SK-N-SH (cell line): ENCODE results near the gene DNAH11. TPM values are rescaled to one million over a fixed set of nuclear protein-coding genes. Genes with fewer than 3 reads are reported as not detected.
"Not testable (repeated sequence)": the region's sequence is repeated elsewhere in the genome, so short reads cannot be mapped to it uniquely, and the experiment has no call there.

Experiments used
- CTCF ChIA-PET: fragments of 300-600, 350-600 bp; formaldehyde crosslinking; extraction: SDS; loops from one replicate; lab custom pipeline; 2021; lab: Yijun Ruan, JAX
- POLR2A ChIA-PET: fragments of 350-600 bp; sonication (Branson Sonifier 250); formaldehyde crosslinking; extraction: SDS; loops from one replicate; lab custom pipeline; 2020; ENCODE audit warnings: antibody characterized with exemption, inconsistent platforms; lab: Yijun Ruan, JAX
- DNase-seq: peaks from one replicate; pipeline ENCODE4 v3.0.0; 2012
- H2AFZ ChIP-seq: fragments of 200-600 bp; sonication (generic); 2 replicates; pipeline ENCODE4 v1.8.1; 2016; ENCODE audit warnings: antibody characterized with exemption, mild to moderate bottlenecking, low read depth
- H3F3A ChIP-seq: fragments of 200-600 bp; sonication (generic); replicated peaks from 2 replicates; pipeline ENCODE3; 2016; ENCODE audit warnings: antibody characterized with exemption, mild to moderate bottlenecking; ENCODE audit not compliant: insufficient read depth
- H3K27ac ChIP-seq, 2 experiments: fragments of 200-500 bp in 1 of 2; fragments of 200-600 bp in 1 of 2; sonication (Bioruptor generic) in 1 of 2; sonication (generic), shearing (Covaris generic) in 1 of 2; 2 replicates each; pipeline versions ENCODE4 v1.5.1 to v1.6.1; 2014 to 2016; ENCODE audit warnings: low read depth in 2 of 2, inconsistent platforms in 1 of 2, low read length in 1 of 2, mild to moderate bottlenecking in 1 of 2, mixed read lengths in 1 of 2
- H3K27me3 ChIP-seq: fragments of 200-600 bp; sonication (generic), shearing (Covaris generic); 2 replicates; pipeline ENCODE4 v1.6.1; 2016; ENCODE audit warnings: mixed run types; ENCODE audit not compliant: insufficient read depth
- H3K36me3 ChIP-seq, 2 experiments: fragments of 200-500 bp in 1 of 2; fragments of 200-600 bp in 1 of 2; sonication (Bioruptor generic) in 1 of 2; sonication (generic) in 1 of 2; replicated peaks in 1 of 2; 2 replicates each; pipeline versions ENCODE3 to v1.5.1; 2014 to 2016; ENCODE audit warnings: low read length in 1 of 2, mild to moderate bottlenecking in 1 of 2; ENCODE audit not compliant: insufficient read depth in 2 of 2, control insufficient read depth in 1 of 2
- H3K4me1 ChIP-seq, 2 experiments: fragments of 200-500 bp in 1 of 2; fragments of 200-600 bp in 1 of 2; sonication (Bioruptor generic) in 1 of 2; sonication (generic), shearing (Covaris generic) in 1 of 2; 2 replicates each; pipeline versions ENCODE4 v1.5.1 to v1.6.1; 2014 to 2016; ENCODE audit warnings: low read depth in 1 of 2, low read length in 1 of 2, mixed run types in 1 of 2; ENCODE audit not compliant: insufficient read depth in 2 of 2, control insufficient read depth in 1 of 2
- H3K4me2 ChIP-seq: fragments of 200-600 bp; sonication (generic), shearing (Covaris generic); 2 replicates; pipeline ENCODE4 v1.6.1; 2017; ENCODE audit warnings: mixed run types
- H3K4me3 ChIP-seq, 2 experiments: fragments of 200-500 bp in 1 of 2; fragments of 200-600 bp in 1 of 2; sonication (Bioruptor generic) in 1 of 2; sonication (generic), shearing (Covaris generic) in 1 of 2; 2 replicates each; pipeline versions ENCODE4 v1.5.1 to v1.8.1; 2014 to 2016; ENCODE audit warnings: low read depth in 2 of 2, inconsistent platforms in 1 of 2, low read length in 1 of 2, mild to moderate bottlenecking in 1 of 2, mixed read lengths in 1 of 2, moderate library complexity in 1 of 2
- H3K79me2 ChIP-seq: fragments of 200-600 bp; sonication (generic); 2 replicates; pipeline ENCODE4 v1.8.1; 2017; ENCODE audit warnings: mild to moderate bottlenecking; ENCODE audit not compliant: insufficient read depth
- H3K9ac ChIP-seq: fragments of 200-600 bp; sonication (generic); 2 replicates; pipeline ENCODE4 v1.6.1; 2017; ENCODE audit warnings: mixed run types
- H3K9me2 ChIP-seq: fragments of 200-600 bp; sonication (generic); 2 replicates; pipeline ENCODE4 v1.6.1; 2017; ENCODE audit warnings: mixed run types
- H3K9me3 ChIP-seq: fragments of 200-600 bp; sonication (generic); 2 replicates; pipeline ENCODE4 v1.6.1; 2017; ENCODE audit warnings: mixed run types, mild to moderate bottlenecking, moderate library complexity
- H4K20me1 ChIP-seq: fragments of 200-600 bp; sonication (generic); 2 replicates; pipeline ENCODE4 v1.6.1; 2017; ENCODE audit warnings: mild to moderate bottlenecking, mixed run types; ENCODE audit not compliant: insufficient read depth
- ELF1 ChIP-seq: IDR thresholded peaks from 2 replicates; pipeline ENCODE4 v1.4.0; 2012
- EP300 ChIP-seq, 2 experiments: IDR thresholded peaks; 2 replicates each; pipeline versions ENCODE4 v1.4.0 to v1.6.1; 2012; ENCODE audit warnings: borderline replicate concordance in 1 of 2, low read depth in 1 of 2, low read length in 1 of 2
- EZH2phosphoT487 ChIP-seq: fragments of 200-600 bp; sonication (generic); IDR thresholded peaks from 2 replicates; pipeline ENCODE4 v1.6.1; 2017; ENCODE audit warnings: low read depth, mixed run types, mild to moderate bottlenecking, antibody characterized with exemption, moderate library complexity, borderline replicate concordance
- FOXJ3 ChIP-seq: sonication (generic); formaldehyde crosslinking; IDR thresholded peaks from 2 replicates; pipeline ENCODE4 v1.5.1; 2020; ENCODE audit warnings: mild to moderate bottlenecking, missing genetic modification reagents
- FOXM1 ChIP-seq: IDR thresholded peaks from 2 replicates; pipeline ENCODE4 v1.4.0; 2012; ENCODE audit warnings: low read depth, mild to moderate bottlenecking
- GABPA ChIP-seq: IDR thresholded peaks from 2 replicates; pipeline ENCODE4 v1.4.0; 2012; ENCODE audit warnings: low read depth, mild to moderate bottlenecking
- MEF2A ChIP-seq: IDR thresholded peaks from 2 replicates; pipeline ENCODE4 v1.4.0; 2012; ENCODE audit warnings: low read depth, borderline replicate concordance
- NFIC ChIP-seq: IDR thresholded peaks from 2 replicates; pipeline ENCODE4 v1.4.0; 2012; ENCODE audit warnings: borderline replicate concordance
- NRF1 ChIP-seq: IDR thresholded peaks from 2 replicates; pipeline ENCODE4 v1.6.1; 2012; ENCODE audit warnings: low read depth, mild to moderate bottlenecking, low read length
- RAD21 ChIP-seq: IDR thresholded peaks from 2 replicates; pipeline ENCODE4 v1.6.1; 2012; ENCODE audit warnings: mild to moderate bottlenecking, low read length
- RXRA ChIP-seq: IDR thresholded peaks from 2 replicates; pipeline ENCODE4 v1.4.0; 2012; ENCODE audit warnings: low read depth, mild to moderate bottlenecking, borderline replicate concordance
- TAF1 ChIP-seq: IDR thresholded peaks from 2 replicates; pipeline ENCODE4 v1.6.1; 2012; ENCODE audit warnings: low read depth, mild to moderate bottlenecking, low read length, moderate library complexity, borderline replicate concordance
- TCF12 ChIP-seq: IDR thresholded peaks from 2 replicates; pipeline ENCODE4 v1.4.0; 2012
- TEAD4 ChIP-seq: IDR thresholded peaks from 2 replicates; pipeline ENCODE4 v1.4.0; 2012; ENCODE audit warnings: mild to moderate bottlenecking, borderline replicate concordance; ENCODE audit not compliant: insufficient read depth
- YY1 ChIP-seq: IDR thresholded peaks from 2 replicates; pipeline ENCODE4 v1.4.0; 2012; ENCODE audit warnings: low read depth, mild to moderate bottlenecking
- WGBS: methylation state at CpG from one replicate; pipeline ENCODE4 v1.1.6; 2017; ENCODE audit warnings: low lambda C conversion rate; 5-methylcytosine and 5-hydroxymethylcytosine counted together
- polyA plus RNA-seq, 3 experiments: library from polyadenylated mRNA; depleted of rRNA; stranded (reverse); fragments of >200 nt; gene quantifications; 2 replicates each; pipeline ENCODE4 v1.2.3, GENCODE V29; 2012
- TF ChIP-seq, protein P1 (sequence below): IDR thresholded peaks from 2 replicates; pipeline ENCODE4; 2012
- TF ChIP-seq, protein P2 (sequence below): fragments of 200-600 bp; sonication (generic); IDR thresholded peaks from 2 replicates; pipeline ENCODE4 v1.6.1; 2017; ENCODE audit warnings: antibody characterized with exemption, mild to moderate bottlenecking, moderate library complexity
- TF ChIP-seq, protein P3 (sequence below): IDR thresholded peaks from 2 replicates; pipeline ENCODE4 v1.4.0; 2012; ENCODE audit warnings: low read depth, borderline replicate concordance
- TF ChIP-seq, protein P4 (sequence below): fragments of 150-350 bp; IDR thresholded peaks from 2 replicates; pipeline ENCODE4 v1.6.1; 2017; ENCODE audit warnings: antibody characterized with exemption, low read length, low read depth, borderline replicate concordance

The DNAH11 gene
- polyA plus RNA-seq, 1 of the 3 experiments (the other 2 are of a cell fraction) = 0.77 TPM

DNA sequence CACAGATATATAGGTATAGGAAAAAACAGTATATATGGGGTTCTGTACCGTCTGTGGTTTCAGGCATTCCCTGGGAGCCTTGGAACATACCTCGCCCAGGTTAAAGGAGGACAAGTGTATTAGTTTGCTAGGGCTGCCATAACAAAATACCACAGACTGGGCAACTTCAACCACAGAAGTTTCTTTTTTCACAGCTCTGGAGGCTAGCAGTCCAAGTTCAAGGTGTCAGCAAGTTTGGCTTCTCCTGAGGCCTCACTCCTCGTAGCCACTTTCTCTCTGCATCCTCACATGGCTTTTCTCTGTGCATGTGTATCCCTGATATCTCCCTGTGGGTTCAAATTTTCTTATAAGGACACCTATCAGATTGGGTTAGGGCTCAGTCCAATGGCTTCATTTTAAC is 189.1 kb downstream of the DNAH11 start:
- Histone ChIP-seq H3K79me2 (no peaks in the 10 kb centered on the region), H3K9ac (no peak overlapping the region), H3K27ac (no peak overlapping the region), H3K9me2 (no peaks in the 10 kb centered on the region)
- POLR2A ChIA-PET = no interaction called here
- no peak for TF ChIP-seq RAD21
- TF ChIP-seq, protein P1, sequence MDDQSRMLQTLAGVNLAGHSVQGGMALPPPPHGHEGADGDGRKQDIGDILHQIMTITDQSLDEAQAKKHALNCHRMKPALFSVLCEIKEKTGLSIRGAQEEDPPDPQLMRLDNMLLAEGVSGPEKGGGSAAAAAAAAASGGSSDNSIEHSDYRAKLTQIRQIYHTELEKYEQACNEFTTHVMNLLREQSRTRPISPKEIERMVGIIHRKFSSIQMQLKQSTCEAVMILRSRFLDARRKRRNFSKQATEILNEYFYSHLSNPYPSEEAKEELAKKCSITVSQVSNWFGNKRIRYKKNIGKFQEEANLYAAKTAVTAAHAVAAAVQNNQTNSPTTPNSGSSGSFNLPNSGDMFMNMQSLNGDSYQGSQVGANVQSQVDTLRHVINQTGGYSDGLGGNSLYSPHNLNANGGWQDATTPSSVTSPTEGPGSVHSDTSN = no peak
- no peak for TF ChIP-seq EP300 (IDR thresholded peaks at IDR 0.05; ENCODE audit: borderline replicate concordance in 1 of 2, low read depth in 1 of 2, low read length in 1 of 2)
- no peak for TF ChIP-seq FOXM1
- TF ChIP-seq, protein P2, sequence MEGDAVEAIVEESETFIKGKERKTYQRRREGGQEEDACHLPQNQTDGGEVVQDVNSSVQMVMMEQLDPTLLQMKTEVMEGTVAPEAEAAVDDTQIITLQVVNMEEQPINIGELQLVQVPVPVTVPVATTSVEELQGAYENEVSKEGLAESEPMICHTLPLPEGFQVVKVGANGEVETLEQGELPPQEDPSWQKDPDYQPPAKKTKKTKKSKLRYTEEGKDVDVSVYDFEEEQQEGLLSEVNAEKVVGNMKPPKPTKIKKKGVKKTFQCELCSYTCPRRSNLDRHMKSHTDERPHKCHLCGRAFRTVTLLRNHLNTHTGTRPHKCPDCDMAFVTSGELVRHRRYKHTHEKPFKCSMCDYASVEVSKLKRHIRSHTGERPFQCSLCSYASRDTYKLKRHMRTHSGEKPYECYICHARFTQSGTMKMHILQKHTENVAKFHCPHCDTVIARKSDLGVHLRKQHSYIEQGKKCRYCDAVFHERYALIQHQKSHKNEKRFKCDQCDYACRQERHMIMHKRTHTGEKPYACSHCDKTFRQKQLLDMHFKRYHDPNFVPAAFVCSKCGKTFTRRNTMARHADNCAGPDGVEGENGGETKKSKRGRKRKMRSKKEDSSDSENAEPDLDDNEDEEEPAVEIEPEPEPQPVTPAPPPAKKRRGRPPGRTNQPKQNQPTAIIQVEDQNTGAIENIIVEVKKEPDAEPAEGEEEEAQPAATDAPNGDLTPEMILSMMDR = no peak
- TF ChIP-seq, protein P3, sequence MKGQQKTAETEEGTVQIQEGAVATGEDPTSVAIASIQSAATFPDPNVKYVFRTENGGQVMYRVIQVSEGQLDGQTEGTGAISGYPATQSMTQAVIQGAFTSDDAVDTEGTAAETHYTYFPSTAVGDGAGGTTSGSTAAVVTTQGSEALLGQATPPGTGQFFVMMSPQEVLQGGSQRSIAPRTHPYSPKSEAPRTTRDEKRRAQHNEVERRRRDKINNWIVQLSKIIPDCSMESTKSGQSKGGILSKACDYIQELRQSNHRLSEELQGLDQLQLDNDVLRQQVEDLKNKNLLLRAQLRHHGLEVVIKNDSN = no peak
- TF ChIP-seq TEAD4 = no peak
- no peak for TF ChIP-seq TAF1
- no peak for TF ChIP-seq FOXJ3 (CRISPR knock-in tag)
- no peak for TF ChIP-seq TCF12
- TF ChIP-seq EZH2phosphoT487 = no peak
- TF ChIP-seq YY1 = no peak
- no peak for TF ChIP-seq RXRA
- TF ChIP-seq GABPA = no peak
- TF ChIP-seq, protein P4, sequence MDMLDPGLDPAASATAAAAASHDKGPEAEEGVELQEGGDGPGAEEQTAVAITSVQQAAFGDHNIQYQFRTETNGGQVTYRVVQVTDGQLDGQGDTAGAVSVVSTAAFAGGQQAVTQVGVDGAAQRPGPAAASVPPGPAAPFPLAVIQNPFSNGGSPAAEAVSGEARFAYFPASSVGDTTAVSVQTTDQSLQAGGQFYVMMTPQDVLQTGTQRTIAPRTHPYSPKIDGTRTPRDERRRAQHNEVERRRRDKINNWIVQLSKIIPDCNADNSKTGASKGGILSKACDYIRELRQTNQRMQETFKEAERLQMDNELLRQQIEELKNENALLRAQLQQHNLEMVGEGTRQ = no peak
- TF ChIP-seq ELF1 = no peak
- no peak for TF ChIP-seq MEF2A
- TF ChIP-seq NFIC = no peak
- no peak for TF ChIP-seq NRF1
- TF ChIP-seq, all 33 proteins: peak for 0
- no peaks in the 10 kb centered on the region for H3K36me3 ChIP-seq
- no peaks in the 10 kb centered on the region for H3K9me3 ChIP-seq
- no peak overlapping the region for H3K4me2 ChIP-seq
- 1% methylated on average over 3 of the region's 3 CpGs for WGBS
- H3K27me3 ChIP-seq = peaks cover 4% of the 10 kb centered on the region; the same call in 1 of the 2 replicates
- no peak for DNase-seq
- CTCF ChIA-PET = no interaction called here
- no peaks in the 10 kb centered on the region for H4K20me1 ChIP-seq
- no peaks in the 10 kb centered on the region for H3F3A ChIP-seq
- H2AFZ ChIP-seq = no peak overlapping the region
- H3K4me1 ChIP-seq = no peaks in the 10 kb centered on the region
- H3K4me3 ChIP-seq = no peak overlapping the region

DNA sequence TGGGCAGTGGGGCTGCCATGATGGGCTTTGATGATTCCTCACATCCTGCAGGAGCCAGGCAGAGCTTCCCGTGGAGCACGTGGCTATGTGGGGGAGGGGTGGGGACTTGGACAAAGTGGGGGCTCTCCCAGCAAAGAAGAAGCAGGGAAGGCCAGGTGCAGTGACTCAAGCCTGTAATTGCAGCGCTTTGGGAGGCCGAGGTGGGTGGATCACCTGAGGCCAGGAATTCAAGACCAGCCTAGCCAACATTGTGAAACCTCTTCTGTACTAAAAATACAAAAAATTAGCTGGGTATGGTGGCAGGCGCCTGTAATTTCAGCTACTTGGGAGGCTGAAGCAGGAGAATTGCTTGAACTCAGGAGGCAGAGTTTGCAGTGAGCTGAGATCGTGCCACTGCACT is 190.1 kb downstream of the DNAH11 start:
- H2AFZ ChIP-seq, H3K9me3 ChIP-seq, H3K9me2 ChIP-seq, H3K4me3 ChIP-seq, H3K4me2 ChIP-seq, H3K4me1 ChIP-seq, CTCF ChIA-PET, POLR2A ChIA-PET, H3K27me3 ChIP-seq, DNase-seq, H3K27ac ChIP-seq, H3F3A ChIP-seq, H3K79me2 ChIP-seq, H4K20me1 ChIP-seq, H3K36me3 ChIP-seq, H3K9ac ChIP-seq: not testable (repeated sequence)
- 0% methylated on average over 6 of the region's 6 CpGs for WGBS
